ENCODE data around the gene LIMCH1. TPM values are rescaled to one million over a fixed set of nuclear protein-coding genes. Genes with fewer than 3 reads are reported as not detected.

LIMCH1 gene
- total RNA-seq, 1 experiment from 2014 or later = 3.3 TPM

GRCh38 chr4:41506130-41506529 lies 31.8 kb upstream of the LIMCH1 start:
- no CpG with 5 or more reads among the region's 2 CpGs for WGBS (ENCODE audit: extremely low coverage, insufficient read length, low lambda C conversion rate)
- Histone ChIP-seq H3K9me3 (ENCODE audit: control insufficient read depth, low read depth, low read length) (no peaks in the 10 kb centered on the region), H2BK120ac (ENCODE audit: low read depth, low read length, poor library complexity, severe bottlenecking) (no peak overlapping the region), H3K4me2 (ENCODE audit: insufficient read depth, insufficient read length, low read length) (no peak overlapping the region), H3K23me2 (ENCODE audit: insufficient read length, low read depth, low read length, poor library complexity, severe bottlenecking) (no peaks in the 10 kb centered on the region), H4K5ac (ENCODE audit: insufficient read length, low read depth, low read length) (no peak overlapping the region), H3K4ac (ENCODE audit: low read depth, low read length) (no peak overlapping the region), H3K9ac (ENCODE audit: extremely low read depth, insufficient read length, low read length) (no peak overlapping the region), H3K23ac (ENCODE audit: insufficient read length, low read depth, low read length) (no peak overlapping the region), H3K79me2 (ENCODE audit: insufficient read depth, low read length) (no peaks in the 10 kb centered on the region), H4K91ac (ENCODE audit: insufficient read length, low read depth, low read length) (no peak overlapping the region), H2AFZ (ENCODE audit: low read length) (no peak overlapping the region), H2BK15ac (ENCODE audit: low read depth, low read length) (no peak overlapping the region), H3K14ac (ENCODE audit: insufficient read depth, low read length) (no peak overlapping the region), H3K79me1 (ENCODE audit: insufficient read depth, low read depth, low read length, poor library complexity, severe bottlenecking) (no peaks in the 10 kb centered on the region), H3T11ph (ENCODE audit: low read length) (no peak overlapping the region), H3K18ac (ENCODE audit: insufficient read length, low read depth, low read length) (no peak overlapping the region), H2BK20ac (ENCODE audit: low read depth, low read length, poor library complexity, severe bottlenecking) (no peak overlapping the region), H4K20me1 (ENCODE audit: control insufficient read depth, insufficient read depth, insufficient read length) (no peaks in the 10 kb centered on the region), H4K8ac (replicated peaks; ENCODE audit: insufficient read length, low read depth, low read length) (no peak overlapping the region), H2BK12ac (ENCODE audit: insufficient read length, low read depth, low read length) (no peak overlapping the region), H2AK5ac (ENCODE audit: insufficient read length, low read length) (no peak overlapping the region), H2BK5ac (ENCODE audit: insufficient read length, low read length) (no peak overlapping the region), H3K56ac (ENCODE audit: insufficient read length, low read depth, low read length) (no peak overlapping the region), H3K4me1 (ENCODE audit: insufficient read depth, low read length) (peaks cover 3% of the 10 kb centered on the region; the same call in 1 of the 2 replicates), H3K27ac (ENCODE audit: insufficient read length, low read depth, low read length) (no peak overlapping the region), H3K27me3 (ENCODE audit: insufficient read depth, low read length) (no peaks in the 10 kb centered on the region)
- H3K4me3 Mint-ChIP-seq = no peak overlapping the region
- H3K27me3 Mint-ChIP-seq (ENCODE audit: low read depth) = peaks cover 1% of the 10 kb centered on the region; the same call in 1 of the 2 replicates
- no peak overlapping the region; a peak in 1 of 7 replicates for H3K27ac Mint-ChIP-seq
- H3K9me3 Mint-ChIP-seq = peaks cover 3 to 5% of the 10 kb centered on the region in 2 experiments; a peak in 4 of 5 replicates
- no peak for DNase-seq
- TF ChIP-seq CTCF (conservative IDR thresholded peaks at IDR 0.05) = no peak
- peaks cover 0 to 11% (median 0%) of the 10 kb centered on the region in 3 experiments; a peak in 4 of 7 replicates for H3K36me3 Mint-ChIP-seq (ENCODE audit: insufficient read depth in 1 of 3, low read depth in 3 of 3)
- peaks cover 15 to 17% of the 10 kb centered on the region in 2 experiments for H3K4me1 Mint-ChIP-seq
